ENCODE measurements around the gene ENDOV.

DNA sequence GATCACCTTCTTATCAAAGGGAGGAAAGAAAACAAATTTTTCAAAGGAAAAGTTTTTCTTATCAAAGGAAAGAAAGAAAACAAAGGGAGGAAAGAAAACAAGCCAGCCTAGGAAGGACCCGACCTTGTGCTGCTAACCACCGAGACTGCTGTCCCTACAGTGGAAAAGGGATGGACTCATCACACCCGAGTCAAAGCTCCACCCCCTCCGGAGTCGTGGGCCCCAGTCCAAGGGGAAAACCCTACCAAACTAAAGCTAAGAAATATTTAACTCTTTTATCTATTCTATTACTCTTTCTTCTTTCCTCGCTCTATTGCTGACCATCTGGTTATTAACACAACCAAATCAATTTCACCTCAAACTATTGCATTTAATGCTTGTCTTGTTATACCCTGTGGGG, 6.1 kb upstream of the ENDOV start:
- TF ChIP-seq EP300 (IDR thresholded peaks at IDR 0.05) (no peak), POLR2A (IDR thresholded peaks at IDR 0.05; ENCODE audit: low read length) (no peak), CBX2 (IDR thresholded peaks at IDR 0.05; ENCODE audit: borderline replicate concordance, low read depth) (no peak), HDAC2 (IDR thresholded peaks at IDR 0.05) (no peak), RNF2 (IDR thresholded peaks at IDR 0.05; ENCODE audit: borderline replicate concordance, low read depth) (no peak), NFE2L2 (conservative IDR thresholded peaks at IDR 0.05; ENCODE audit: low read length) (no peak)
- TF ChIP-seq, protein P1, sequence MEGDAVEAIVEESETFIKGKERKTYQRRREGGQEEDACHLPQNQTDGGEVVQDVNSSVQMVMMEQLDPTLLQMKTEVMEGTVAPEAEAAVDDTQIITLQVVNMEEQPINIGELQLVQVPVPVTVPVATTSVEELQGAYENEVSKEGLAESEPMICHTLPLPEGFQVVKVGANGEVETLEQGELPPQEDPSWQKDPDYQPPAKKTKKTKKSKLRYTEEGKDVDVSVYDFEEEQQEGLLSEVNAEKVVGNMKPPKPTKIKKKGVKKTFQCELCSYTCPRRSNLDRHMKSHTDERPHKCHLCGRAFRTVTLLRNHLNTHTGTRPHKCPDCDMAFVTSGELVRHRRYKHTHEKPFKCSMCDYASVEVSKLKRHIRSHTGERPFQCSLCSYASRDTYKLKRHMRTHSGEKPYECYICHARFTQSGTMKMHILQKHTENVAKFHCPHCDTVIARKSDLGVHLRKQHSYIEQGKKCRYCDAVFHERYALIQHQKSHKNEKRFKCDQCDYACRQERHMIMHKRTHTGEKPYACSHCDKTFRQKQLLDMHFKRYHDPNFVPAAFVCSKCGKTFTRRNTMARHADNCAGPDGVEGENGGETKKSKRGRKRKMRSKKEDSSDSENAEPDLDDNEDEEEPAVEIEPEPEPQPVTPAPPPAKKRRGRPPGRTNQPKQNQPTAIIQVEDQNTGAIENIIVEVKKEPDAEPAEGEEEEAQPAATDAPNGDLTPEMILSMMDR (IDR thresholded peaks at IDR 0.05), result no peak
- TF ChIP-seq, protein P2, sequence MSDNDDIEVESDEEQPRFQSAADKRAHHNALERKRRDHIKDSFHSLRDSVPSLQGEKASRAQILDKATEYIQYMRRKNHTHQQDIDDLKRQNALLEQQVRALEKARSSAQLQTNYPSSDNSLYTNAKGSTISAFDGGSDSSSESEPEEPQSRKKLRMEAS (IDR thresholded peaks at IDR 0.05), result no peak
